ENCODE measurements around the gene ALDOC. TPM values are rescaled to one million over a fixed set of nuclear protein-coding genes. Genes with fewer than 3 reads are reported as not detected.
A peak's percentile ranks its signal among the peaks of the same experiment; 100 is the strongest.

The ALDOC gene
- total RNA-seq, 1 donor from 2014 or later = 16.1 TPM

- DNase-seq (ENCODE audit: low read depth, low spot score) = no peak
- Mint-ChIP-seq H3K27me3 (ENCODE audit: low read depth) (no peaks in the 10 kb centered on the region), H3K4me3 (peak overlapping the region; percentile 64), H3K4me1 (peaks cover 34% of the 10 kb centered on the region), H3K9me3 (no peaks in the 10 kb centered on the region), H3K27ac (ENCODE audit: unreplicated experiment) (no peak overlapping the region), H3K36me3 (ENCODE audit: low read depth) (peaks cover 11% of the 10 kb centered on the region)
- TF ChIP-seq CTCF (conservative IDR thresholded peaks at IDR 0.05) = peak; percentile 19
These were observed 2.2 kb downstream of the ALDOC start for GRCh38 chr17:28574526-28574925.

GRCh38 chr17:28573966-28574480 lies 2.7 kb downstream of the ALDOC start:
- TF ChIP-seq CTCF (conservative IDR thresholded peaks at IDR 0.05) = no peak
- Mint-ChIP-seq H3K27me3 (ENCODE audit: low read depth) (no peaks in the 10 kb centered on the region), H3K4me1 (peaks cover 36% of the 10 kb centered on the region), H3K36me3 (ENCODE audit: low read depth) (peaks cover 6% of the 10 kb centered on the region), H3K27ac (ENCODE audit: unreplicated experiment) (no peak overlapping the region), H3K9me3 (no peaks in the 10 kb centered on the region), H3K4me3 (peak overlapping the region; percentile 64)
- DNase-seq (ENCODE audit: low read depth, low spot score) = no peak

GRCh38 chr17:28573521-28573920 lies 3.2 kb downstream of the ALDOC start:
- H3K27ac Mint-ChIP-seq (ENCODE audit: unreplicated experiment) = no peak overlapping the region
- no peak for TF ChIP-seq CTCF (conservative IDR thresholded peaks at IDR 0.05)
- H3K27me3 Mint-ChIP-seq (ENCODE audit: low read depth) = no peaks in the 10 kb centered on the region
- peak overlapping the region; percentile 95 for H3K4me3 Mint-ChIP-seq
- H3K4me1 Mint-ChIP-seq = peaks cover 38% of the 10 kb centered on the region
- no peak for DNase-seq (ENCODE audit: low read depth, low spot score)
- H3K36me3 Mint-ChIP-seq (ENCODE audit: low read depth) = peaks cover 6% of the 10 kb centered on the region
- no peaks in the 10 kb centered on the region for H3K9me3 Mint-ChIP-seq

GRCh38 chr17:28573040-28573380 lies 3.7 kb downstream of the ALDOC start:
- H3K9me3 Mint-ChIP-seq = no peaks in the 10 kb centered on the region
- TF ChIP-seq CTCF (conservative IDR thresholded peaks at IDR 0.05) = no peak
- H3K36me3 Mint-ChIP-seq (ENCODE audit: low read depth) = peaks cover 9% of the 10 kb centered on the region
- H3K4me1 Mint-ChIP-seq = peaks cover 41% of the 10 kb centered on the region
- no peaks in the 10 kb centered on the region for H3K27me3 Mint-ChIP-seq (ENCODE audit: low read depth)
- no peak for DNase-seq (ENCODE audit: low read depth, low spot score)
- H3K27ac Mint-ChIP-seq (ENCODE audit: unreplicated experiment) = no peak overlapping the region
- H3K4me3 Mint-ChIP-seq = peak overlapping the region; percentile 95

GRCh38 chr17:28572259-28573039 lies 4.2 kb downstream of the ALDOC start:
- no peaks in the 10 kb centered on the region for H3K9me3 Mint-ChIP-seq
- DNase-seq (ENCODE audit: low read depth, low spot score) = no peak
- TF ChIP-seq CTCF (conservative IDR thresholded peaks at IDR 0.05) = no peak
- H3K4me3 Mint-ChIP-seq = peak overlapping the region; percentile 95
- no peak overlapping the region for H3K27ac Mint-ChIP-seq (ENCODE audit: unreplicated experiment)
- H3K36me3 Mint-ChIP-seq (ENCODE audit: low read depth) = peaks cover 10% of the 10 kb centered on the region
- peaks cover 44% of the 10 kb centered on the region for H3K4me1 Mint-ChIP-seq
- H3K27me3 Mint-ChIP-seq (ENCODE audit: low read depth) = no peaks in the 10 kb centered on the region
